Caco-2 (cell line): ENCODE measurements around the gene SPTBN1. TPM values are rescaled to one million over a fixed set of nuclear protein-coding genes. Genes with fewer than 3 reads are reported as not detected.
"Not testable (repeated sequence)": the region's sequence is repeated elsewhere in the genome, so short reads cannot be mapped to it uniquely, and the experiment has no call there.

Experiments used
- BruUV-seq: library from RNA; stranded (reverse); fragments of 400-500 nt; replicated peaks from 2 replicates; lab custom pipeline; 2021; lab: Mats Ljungman, UMichigan
- CTCF ChIA-PET: fragments of 300-600 bp; sonication (Branson Sonifier 250); formaldehyde crosslinking; loops from one replicate; lab custom pipeline; 2022; ENCODE audit warnings: antibody characterized with exemption; lab: Charles Lee
- POLR2A ChIA-PET: fragments of 300-600 bp; sonication (Branson Sonifier 250); formaldehyde crosslinking; loops from one replicate; lab custom pipeline; 2022; ENCODE audit warnings: antibody characterized with exemption; lab: Charles Lee
- DNase-seq, 2 experiments: peaks; one replicate each; pipeline versions ENCODE4 v3.0.0 to v3.0.0-alpha.2; 2020 to 2022
- H3K27me3 ChIP-seq: replicated peaks from 2 replicates; pipeline ENCODE4 v1.6.0; 2011; ENCODE audit warnings: low read length; ENCODE audit not compliant: control insufficient read depth, insufficient read depth
- H3K36me3 ChIP-seq: 2 replicates; pipeline ENCODE4 v1.5.1; 2011; ENCODE audit warnings: low read length; ENCODE audit not compliant: control insufficient read depth, insufficient read depth
- H3K4me1 ChIP-seq: fragments of 250-450 bp; sonication (Bioruptor Pico); 2 replicates; pipeline ENCODE4 v1.5.1; 2020; ENCODE audit warnings: mild to moderate bottlenecking
- H3K4me3 ChIP-seq: 2 replicates; pipeline ENCODE4 v1.5.1; 2011; ENCODE audit warnings: low read depth, mild to moderate bottlenecking, control low read depth, low read length
- H3K9me3 ChIP-seq: fragments of 250-450 bp; sonication (Bioruptor Pico); 2 replicates; pipeline ENCODE4 v1.5.1; 2020; ENCODE audit warnings: mild to moderate bottlenecking, moderate library complexity
- H3K27ac Mint-ChIP-seq: one replicate; pipeline ENCODE4 v1.8.0; 2022; ENCODE audit warnings: mixed read lengths; ENCODE audit not compliant: unreplicated experiment
- H3K27me3 Mint-ChIP-seq: one replicate; pipeline ENCODE4 v1.8.0; 2022; ENCODE audit warnings: mixed read lengths; ENCODE audit not compliant: insufficient read depth, unreplicated experiment
- H3K36me3 Mint-ChIP-seq: one replicate; pipeline ENCODE4 v1.8.0; 2022; ENCODE audit warnings: mild to moderate bottlenecking, mixed read lengths; ENCODE audit not compliant: insufficient read depth, unreplicated experiment
- H3K4me1 Mint-ChIP-seq: one replicate; pipeline ENCODE4 v1.8.0; 2022; ENCODE audit warnings: low read depth, mixed read lengths; ENCODE audit not compliant: unreplicated experiment
- H3K4me3 Mint-ChIP-seq: one replicate; pipeline ENCODE4 v1.8.0; 2022; ENCODE audit warnings: mild to moderate bottlenecking, moderate library complexity, mixed read lengths; ENCODE audit not compliant: unreplicated experiment
- H3K9me3 Mint-ChIP-seq: one replicate; pipeline ENCODE4 v1.8.0; 2022; ENCODE audit warnings: mixed read lengths; ENCODE audit not compliant: unreplicated experiment
- intact Hi-C: fragments of 100-400 bp; cut with micrococcal nuclease; formaldehyde crosslinking; loops from one replicate; pipeline ENCODE4 v1.10.0; 2022; ENCODE audit not compliant: unreplicated experiment
- total RNA-seq: library from RNA; stranded (reverse); gene quantifications from 2 replicates; pipeline ENCODE4 v1.2.3, GENCODE V29; 2022
- TF ChIP-seq, protein P1 (sequence below), 2 experiments: fragments of 200-600 bp in 1 of 2; IDR thresholded peaks; 1 replicate in 1 of 2; 2 replicates in 1 of 2; pipeline versions ENCODE4 v1.5.1 to v1.8.0; 2011 to 2022; ENCODE audit warnings: antibody characterized with exemption in 1 of 2, control low read depth in 1 of 2, inconsistent platforms in 1 of 2, low read depth in 1 of 2, low read length in 1 of 2, mild to moderate bottlenecking in 1 of 2, moderate library complexity in 1 of 2; ENCODE audit not compliant: insufficient read depth in 1 of 2, severe bottlenecking in 1 of 2, unreplicated experiment in 1 of 2

SPTBN1 gene
- total RNA-seq, 1 experiment from 2014 or later: 361 TPM

DNA sequence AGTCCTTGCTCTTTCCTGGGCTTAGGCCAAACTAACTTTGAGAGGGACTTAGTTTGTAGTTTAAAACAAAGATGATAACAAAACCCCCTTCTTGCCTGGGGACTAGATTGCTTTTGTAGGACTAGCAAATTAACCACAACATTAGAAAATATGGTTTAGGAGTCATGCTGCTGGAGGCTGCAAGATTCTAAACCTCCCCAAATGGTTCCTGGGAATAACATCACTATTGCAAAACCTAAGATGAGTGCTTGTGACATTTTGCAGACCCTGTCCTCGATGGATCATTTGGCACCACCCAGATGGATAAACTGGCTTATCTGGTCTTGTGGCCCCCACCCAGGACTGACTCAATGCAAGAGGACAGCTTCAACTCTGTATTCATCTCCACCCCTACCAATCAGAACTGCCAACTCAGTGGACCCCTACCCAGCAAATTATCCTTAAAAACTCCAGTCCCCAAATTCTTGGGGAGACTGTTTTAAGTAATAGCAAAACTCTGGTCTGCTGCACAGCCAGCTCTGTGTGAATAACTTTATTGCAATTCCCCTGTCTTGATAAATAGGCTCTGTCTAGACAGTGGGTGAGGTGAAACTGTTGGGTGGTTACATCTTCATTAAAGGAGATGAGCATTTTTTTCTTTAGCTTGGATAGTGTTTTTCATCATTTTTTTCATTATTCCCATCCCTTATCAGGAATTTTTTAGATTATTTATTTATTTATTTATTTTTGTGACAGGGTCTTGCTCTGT, 58.9 kb downstream of the SPTBN1 start:
- POLR2A ChIA-PET: no interaction called here
- CTCF ChIA-PET: no interaction called here
- TF ChIP-seq, protein P1, sequence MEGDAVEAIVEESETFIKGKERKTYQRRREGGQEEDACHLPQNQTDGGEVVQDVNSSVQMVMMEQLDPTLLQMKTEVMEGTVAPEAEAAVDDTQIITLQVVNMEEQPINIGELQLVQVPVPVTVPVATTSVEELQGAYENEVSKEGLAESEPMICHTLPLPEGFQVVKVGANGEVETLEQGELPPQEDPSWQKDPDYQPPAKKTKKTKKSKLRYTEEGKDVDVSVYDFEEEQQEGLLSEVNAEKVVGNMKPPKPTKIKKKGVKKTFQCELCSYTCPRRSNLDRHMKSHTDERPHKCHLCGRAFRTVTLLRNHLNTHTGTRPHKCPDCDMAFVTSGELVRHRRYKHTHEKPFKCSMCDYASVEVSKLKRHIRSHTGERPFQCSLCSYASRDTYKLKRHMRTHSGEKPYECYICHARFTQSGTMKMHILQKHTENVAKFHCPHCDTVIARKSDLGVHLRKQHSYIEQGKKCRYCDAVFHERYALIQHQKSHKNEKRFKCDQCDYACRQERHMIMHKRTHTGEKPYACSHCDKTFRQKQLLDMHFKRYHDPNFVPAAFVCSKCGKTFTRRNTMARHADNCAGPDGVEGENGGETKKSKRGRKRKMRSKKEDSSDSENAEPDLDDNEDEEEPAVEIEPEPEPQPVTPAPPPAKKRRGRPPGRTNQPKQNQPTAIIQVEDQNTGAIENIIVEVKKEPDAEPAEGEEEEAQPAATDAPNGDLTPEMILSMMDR (IDR thresholded peaks at IDR 0.05; ENCODE audit: insufficient read depth in 1 of 2, low read depth in 1 of 2, low read length in 1 of 2, severe bottlenecking in 1 of 2, unreplicated experiment in 1 of 2): no peak
- no peaks in the 10 kb centered on the region for H3K27me3 Mint-ChIP-seq
- H3K27ac Mint-ChIP-seq: no peak overlapping the region
- intact Hi-C loops: no loop called here
- no peaks in the 10 kb centered on the region for H3K27me3 ChIP-seq
- no peaks in the 10 kb centered on the region; the same call in 1 of the 2 replicates for H3K9me3 ChIP-seq
- no peak overlapping the region for H3K4me3 Mint-ChIP-seq
- H3K36me3 Mint-ChIP-seq: peaks cover 5% of the 10 kb centered on the region
- no peaks in the 10 kb centered on the region for H3K36me3 ChIP-seq
- H3K4me1 Mint-ChIP-seq: peaks cover 19% of the 10 kb centered on the region
- H3K4me1 ChIP-seq: peaks cover 19% of the 10 kb centered on the region
- no TSS peak for BruUV-seq
- no peak overlapping the region for H3K4me3 ChIP-seq
- DNase-seq: no peak
- H3K9me3 Mint-ChIP-seq: no peaks in the 10 kb centered on the region

DNA sequence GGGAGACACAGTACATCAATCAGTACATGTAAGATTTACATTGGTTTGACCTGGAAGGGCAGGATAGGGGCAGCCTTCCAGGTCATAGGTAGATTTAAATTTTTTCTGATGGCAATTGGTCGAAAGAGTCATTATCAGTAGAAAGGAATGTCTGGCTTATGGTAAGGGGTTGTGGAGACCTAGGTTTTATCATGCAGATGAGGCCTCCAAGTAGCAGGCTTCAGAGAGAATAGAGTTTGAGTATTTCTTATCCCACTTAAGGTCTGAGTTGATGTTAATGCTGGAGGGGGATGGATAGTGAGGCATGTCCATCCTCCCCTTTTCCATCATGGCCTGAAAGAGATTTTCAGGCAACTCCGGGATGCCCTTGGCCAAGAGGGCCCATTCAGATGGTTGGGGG, 60.7 kb downstream of the SPTBN1 start:
- Mint-ChIP-seq H3K9me3 (no peaks in the 10 kb centered on the region), H3K27me3 (no peaks in the 10 kb centered on the region), H3K4me1 (peaks cover 25% of the 10 kb centered on the region), H3K27ac (no peak overlapping the region), H3K36me3 (peaks cover 5% of the 10 kb centered on the region), H3K4me3 (no peak overlapping the region)
- no peaks in the 10 kb centered on the region for H3K9me3 ChIP-seq
- ChIA-PET POLR2A (no interaction called here), CTCF (no interaction called here)
- H3K27me3 ChIP-seq: no peaks in the 10 kb centered on the region
- intact Hi-C loops: no loop called here
- no peak for DNase-seq
- no peak overlapping the region for H3K4me3 ChIP-seq
- no TSS peak for BruUV-seq
- TF ChIP-seq, protein P1 (IDR thresholded peaks at IDR 0.05; ENCODE audit: insufficient read depth in 1 of 2, low read depth in 1 of 2, low read length in 1 of 2, severe bottlenecking in 1 of 2, unreplicated experiment in 1 of 2): no peak
- no peaks in the 10 kb centered on the region for H3K36me3 ChIP-seq
- peaks cover 14% of the 10 kb centered on the region; the same call in 1 of the 2 replicates for H3K4me1 ChIP-seq

DNA sequence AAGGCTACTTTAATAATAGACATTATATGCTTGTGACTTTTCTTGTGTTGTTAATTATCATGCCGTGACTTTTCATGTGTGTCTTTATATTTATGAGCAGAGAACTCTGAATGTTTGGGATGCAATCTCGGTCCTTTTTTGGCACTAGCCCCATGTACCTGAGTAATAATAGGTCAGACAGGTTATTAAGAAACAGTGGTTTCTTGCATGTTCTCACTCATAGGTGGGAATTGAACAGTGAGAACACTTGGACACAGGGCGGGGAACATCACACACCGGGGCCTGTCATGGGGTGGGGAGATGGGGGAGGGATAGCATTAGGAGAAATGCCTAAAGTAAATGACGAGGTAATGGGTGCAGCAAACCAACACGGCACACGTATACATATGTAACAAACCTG, 61.9 kb downstream of the SPTBN1 start:
- H3K27me3 ChIP-seq, POLR2A ChIA-PET: not testable (repeated sequence)
- peaks cover 33% of the 10 kb centered on the region for H3K4me1 Mint-ChIP-seq

More for the DNA sequence above, 61.9 kb downstream of the SPTBN1 start:
- H3K36me3 ChIP-seq, H3K4me3 ChIP-seq, H3K27me3 Mint-ChIP-seq, H3K9me3 Mint-ChIP-seq, intact Hi-C loops, H3K36me3 Mint-ChIP-seq, H3K9me3 ChIP-seq, BruUV-seq, H3K27ac Mint-ChIP-seq, DNase-seq, H3K4me3 Mint-ChIP-seq: not testable (repeated sequence)
- CTCF ChIA-PET: interaction anchor here (0.7 kb wide), 1 partner anchor 411 kb away, joined by 3 read pairs; no protein-coding TSS in a partner anchor
- H3K4me1 ChIP-seq: peaks cover 17% of the 10 kb centered on the region
